Activated T-cell treated with anti-CD3 and anti-CD28 coated beads for 48 hours (primary cell): ENCODE results near the gene FTSJ3.

Source experiments
- DNase-seq: peaks from one replicate; pipeline ENCODE4 v3.0.0-alpha.2; 2020; ENCODE audit warnings: low read depth

FTSJ3 gene

GRCh38 chr17:63786117-63786516 lies 41.3 kb downstream of the FTSJ3 start:
- DNase-seq = no peak

DNA sequence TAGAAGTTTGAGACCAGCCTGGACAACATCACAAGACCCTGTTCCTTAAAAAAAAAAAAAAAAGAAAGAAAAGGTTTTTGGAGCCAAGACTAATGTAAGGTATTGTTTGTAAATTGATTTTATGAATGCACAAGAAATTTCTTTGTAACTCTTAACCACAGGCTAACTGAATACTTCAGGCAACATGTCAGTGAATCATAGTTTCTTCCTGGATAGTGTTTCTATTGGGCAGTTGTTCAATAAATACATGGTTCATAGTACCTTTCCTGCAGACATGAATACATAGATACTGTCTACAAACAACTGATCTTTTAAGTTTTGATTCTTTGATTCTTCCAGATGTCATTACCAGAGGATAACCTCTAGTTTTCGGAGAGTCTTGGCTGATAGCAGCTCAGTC lies 41.9 kb downstream of the FTSJ3 start:
- DNase-seq = no peak

DNA sequence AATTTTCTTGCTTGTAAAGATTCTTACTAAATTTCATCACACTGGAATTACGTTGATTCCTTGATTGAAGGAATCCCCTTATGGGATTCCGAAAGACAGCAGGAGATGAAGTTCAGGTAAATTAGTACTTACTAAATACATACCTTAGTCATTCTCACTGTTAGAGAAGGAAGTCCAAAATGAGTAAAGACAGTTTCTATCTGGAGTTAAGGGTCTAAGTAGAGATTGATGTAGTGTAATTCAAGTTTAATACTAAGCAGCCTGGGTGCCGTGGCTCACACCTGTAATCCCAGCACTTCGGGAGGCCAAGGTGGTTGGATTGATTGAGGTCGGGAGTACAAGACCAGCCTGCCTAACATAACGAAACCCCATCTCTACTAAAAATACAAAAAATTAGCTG lies 43.9 kb downstream of the FTSJ3 start:
- no peak for DNase-seq

DNA sequence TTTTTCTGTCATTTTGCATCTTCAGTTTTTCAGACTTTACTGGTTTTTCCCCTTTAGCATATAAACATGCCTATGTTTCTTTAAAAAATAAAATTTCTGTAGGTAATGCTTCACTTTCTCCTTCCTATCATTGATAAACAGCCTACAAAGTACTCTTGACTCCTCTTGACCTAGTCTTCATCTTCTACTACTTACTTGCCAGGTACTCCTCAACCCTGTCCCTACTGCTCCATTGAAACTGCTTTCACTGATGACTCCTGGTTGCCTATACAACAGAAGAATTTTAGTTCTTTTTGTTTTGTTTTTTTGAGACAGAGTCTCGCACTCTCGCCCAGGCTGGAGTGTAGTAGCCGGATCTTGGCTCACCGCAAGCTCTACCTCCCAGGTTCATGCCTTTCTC lies 46.5 kb downstream of the FTSJ3 start:
- no peak for DNase-seq

DNA sequence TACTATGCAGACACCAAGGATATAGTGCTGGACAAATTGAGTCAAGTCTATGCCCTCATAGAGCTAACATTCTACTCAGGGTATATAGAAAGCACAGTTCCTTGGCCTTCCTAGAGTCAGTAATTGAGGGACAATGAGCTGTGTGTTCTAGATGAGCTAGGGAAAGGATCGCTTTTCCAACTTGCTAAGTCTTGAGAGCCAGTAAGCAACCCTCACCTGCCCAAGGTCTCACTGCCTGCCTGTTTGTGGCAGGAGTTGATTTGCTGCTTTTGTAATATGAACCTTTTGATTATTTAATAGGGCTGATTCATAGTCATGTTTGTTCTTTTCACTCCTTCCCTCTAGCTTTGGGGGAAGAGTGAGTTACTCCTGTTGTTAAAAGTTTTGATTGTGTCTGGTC lies 47.0 kb downstream of the FTSJ3 start:
- DNase-seq = no peak

GRCh38 chr17:63775420-63775819 lies 52.0 kb downstream of the FTSJ3 start:
- DNase-seq = no peak

DNA sequence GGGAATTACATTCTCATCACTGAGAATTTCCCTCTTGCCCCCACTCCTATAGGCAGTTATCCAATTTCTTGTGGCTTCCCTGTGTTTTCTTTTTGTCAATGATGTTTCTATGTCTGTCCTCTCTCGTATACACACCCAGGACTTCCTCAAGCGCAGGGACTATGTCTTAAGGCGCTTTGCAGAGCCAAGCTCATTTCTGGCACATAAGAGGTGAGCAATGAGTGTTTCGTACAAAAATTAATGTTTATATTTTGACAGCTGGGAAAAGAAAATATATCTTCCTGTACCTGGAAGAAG lies 52.5 kb downstream of the FTSJ3 start:
- DNase-seq = no peak

DNA sequence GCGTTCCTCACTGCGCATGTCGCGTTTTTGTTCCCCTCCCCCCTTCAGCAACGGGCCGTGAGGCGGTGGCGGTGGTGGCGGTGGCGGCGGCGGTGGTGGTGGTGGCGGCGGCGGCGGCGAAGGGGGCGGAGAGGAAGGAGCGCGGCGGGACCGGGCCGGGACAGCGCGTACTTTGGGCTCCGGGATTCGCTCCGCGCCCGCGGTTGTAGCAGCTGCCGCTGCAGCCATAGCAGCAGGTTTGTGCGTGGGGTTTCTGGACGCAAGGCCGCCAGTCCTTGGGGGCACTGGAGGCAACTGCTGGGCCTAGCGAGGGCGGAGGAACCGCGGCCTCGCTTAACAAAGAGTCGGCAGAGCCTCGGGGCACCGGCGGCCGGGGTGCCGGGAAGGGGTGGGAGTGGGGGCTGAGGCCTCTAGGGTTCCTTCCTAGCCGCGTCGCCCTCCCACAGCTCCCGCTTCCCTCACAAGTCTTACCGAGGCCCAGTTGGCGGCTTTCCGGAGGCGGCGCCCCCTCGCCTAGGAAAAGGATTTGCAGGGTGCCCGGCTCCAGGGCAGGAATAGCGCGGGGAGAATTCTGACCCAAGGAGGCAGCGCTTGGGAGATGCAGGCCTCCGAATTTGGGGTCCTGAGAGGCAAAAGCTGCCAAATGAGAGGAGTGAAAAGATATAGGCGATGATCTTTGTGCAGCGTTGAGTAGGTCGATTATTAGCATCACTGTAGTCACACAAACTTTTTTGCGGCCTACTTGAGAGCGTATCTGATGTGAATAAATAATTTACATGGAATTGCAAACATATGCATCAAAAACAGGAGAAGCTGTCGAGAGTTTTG lies 53.1 kb downstream of the FTSJ3 start, which contains the start of gene DDX42:
DDX42 (plus strand) TSS at position 30 of the 828 bp plus-strand sequence. CDS start 12,880 bp downstream, outside the sequence.
- DNase-seq = no peak

DNA sequence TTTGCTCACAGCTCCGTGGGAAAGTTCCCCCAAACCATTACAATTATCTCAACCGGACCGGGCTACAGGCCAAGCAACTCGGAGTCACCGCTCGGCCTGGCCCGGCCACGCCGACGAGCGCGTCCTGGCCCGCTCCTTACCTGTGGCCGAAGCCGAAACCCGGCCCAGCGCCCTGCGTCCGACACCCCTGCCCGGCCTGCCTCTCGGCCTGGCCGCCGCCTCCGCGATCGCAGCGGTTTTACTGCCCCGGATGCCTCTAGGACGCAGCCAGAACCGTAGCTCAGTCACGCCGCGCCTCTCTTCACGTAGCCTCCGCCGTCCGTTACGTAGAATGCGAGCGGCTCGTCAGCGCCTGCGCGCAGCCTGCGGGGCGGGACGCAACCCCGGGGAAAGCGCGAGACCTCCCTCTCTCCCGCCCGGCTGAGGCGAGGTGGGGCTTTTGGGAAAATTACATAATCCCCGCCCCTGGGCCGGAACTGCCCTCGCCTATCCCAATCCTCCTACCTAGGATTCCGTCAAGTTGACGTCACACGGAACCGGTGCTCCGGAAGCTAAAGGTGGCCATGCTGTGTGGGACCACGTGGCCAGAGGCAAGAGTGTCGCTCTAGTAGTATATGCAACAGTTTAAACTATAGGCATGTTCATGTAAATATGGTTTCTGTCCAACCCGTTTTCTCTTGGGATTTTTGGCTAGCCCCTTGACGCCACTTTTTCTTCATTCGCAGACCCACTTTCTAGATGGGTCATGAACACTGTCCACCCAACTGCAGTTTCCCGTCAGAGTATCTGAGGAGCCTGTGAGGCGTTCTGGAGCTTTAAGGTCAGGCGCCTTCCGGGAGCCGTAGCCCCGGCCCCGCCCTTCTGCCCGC lies 54.0 kb downstream of the FTSJ3 start, which contains the start of gene CCDC47:
CCDC47 (minus strand) TSS at position 326 of the 869 bp plus-strand sequence. CDS start 7,422 bp downstream, outside the sequence.
- DNase-seq = peak; percentile 98

- no peak for DNase-seq
Measured at GRCh38 chr17:63772801-63773271, 54.6 kb downstream of the FTSJ3 start.
